Endothelial cell of umbilical vein (primary cell): Measurements from ENCODE around the gene SDC1. TPM values are rescaled to one million over a fixed set of nuclear protein-coding genes. Genes with fewer than 3 reads are reported as not detected.

Experiments
- BruUV-seq: library from RNA; stranded (reverse); fragments of 400-500 nt; replicated peaks from 2 replicates; lab custom pipeline; 2021; lab: Mats Ljungman, UMichigan
- CTCF ChIA-PET: fragments of 300-600, 350-600 bp; sonication (Branson Sonifier 250); formaldehyde crosslinking; loops from one replicate; lab custom pipeline; 2021; ENCODE audit warnings: antibody characterized with exemption, inconsistent platforms; lab: Charles Lee
- POLR2A ChIA-PET: fragments of 300-600, 350-600 bp; sonication (Branson Sonifier 250); formaldehyde crosslinking; loops from one replicate; lab custom pipeline; 2021; ENCODE audit warnings: antibody characterized with exemption, inconsistent platforms; lab: Charles Lee
- DNase-seq: peaks from one replicate; pipeline ENCODE4 v3.0.0-alpha.2; 2011; ENCODE audit warnings: low read depth, low spot score
- FAIRE-seq: peaks from 2 replicates; lab custom pipeline; 2011; peaks lifted over from hg19 to GRCh38; lab: Jason Lieb, UNC
- H2AFZ ChIP-seq: 2 replicates; pipeline ENCODE4 v1.6.0; 2012; ENCODE audit warnings: low read depth, low read length, control low read depth, inconsistent platforms
- H3K27ac ChIP-seq: 2 replicates; pipeline ENCODE4 v1.5.1; 2011; ENCODE audit warnings: low read depth, mild to moderate bottlenecking, control low read depth, low read length, moderate library complexity; ENCODE audit not compliant: insufficient read depth
- H3K27me3 ChIP-seq, 2 experiments: 2 replicates each; pipeline versions ENCODE4 v1.6.0 to v1.6.1; 2011; ENCODE audit warnings: low read length in 2 of 2, mixed read lengths in 1 of 2; ENCODE audit not compliant: control insufficient read depth in 2 of 2, insufficient read depth in 2 of 2
- H3K36me3 ChIP-seq, 2 experiments: 2 replicates in 1 of 2; 3 replicates in 1 of 2; pipeline ENCODE4 v1.5.1; 2011; ENCODE audit warnings: low read length in 2 of 2, mild to moderate bottlenecking in 1 of 2, moderate library complexity in 1 of 2; ENCODE audit not compliant: control insufficient read depth in 2 of 2, insufficient read depth in 2 of 2; ENCODE audit errors: extremely low read depth in 1 of 2
- H3K4me1 ChIP-seq: 3 replicates; pipeline ENCODE4 v1.5.1; 2011; ENCODE audit warnings: mild to moderate bottlenecking, low read length; ENCODE audit not compliant: control insufficient read depth, insufficient read depth; ENCODE audit errors: extremely low read depth
- H3K4me2 ChIP-seq: 2 replicates; pipeline ENCODE4 v1.6.1; 2011; ENCODE audit warnings: low read length, control low read depth, mixed read lengths; ENCODE audit not compliant: insufficient read depth
- H3K4me3 ChIP-seq, 3 experiments: fragments of 200-600 bp in 1 of 3; sonication (generic), shearing (Covaris generic) in 1 of 3; replicated peaks in 1 of 3; 2 replicates each; pipeline ENCODE4 v1.5.1; 2011 to 2016; ENCODE audit warnings: control low read depth in 3 of 3, low read length in 3 of 3, mild to moderate bottlenecking in 2 of 3, inconsistent platforms in 1 of 3, low read depth in 1 of 3, moderate library complexity in 1 of 3; ENCODE audit not compliant: insufficient read depth in 1 of 3
- H3K79me2 ChIP-seq: 2 replicates; pipeline ENCODE4 v1.6.0; 2012; ENCODE audit warnings: low read length, inconsistent platforms; ENCODE audit not compliant: control insufficient read depth, insufficient read depth
- H3K9ac ChIP-seq: replicated peaks from 2 replicates; pipeline ENCODE3; 2011; ENCODE audit warnings: low read length, control low read depth; ENCODE audit not compliant: insufficient read depth; ENCODE audit errors: extremely low read depth
- H3K9me1 ChIP-seq: replicated peaks from 3 replicates; pipeline ENCODE4 v1.6.0; 2011; ENCODE audit warnings: mild to moderate bottlenecking, low read length; ENCODE audit not compliant: control insufficient read depth, insufficient read depth; ENCODE audit errors: extremely low read depth
- H3K9me3 ChIP-seq: replicated peaks from 2 replicates; pipeline ENCODE4 v1.5.1; 2012; ENCODE audit warnings: low read length, inconsistent platforms; ENCODE audit not compliant: control insufficient read depth, insufficient read depth
- H4K20me1 ChIP-seq: replicated peaks from 2 replicates; pipeline ENCODE3; 2011; ENCODE audit warnings: mild to moderate bottlenecking, low read length; ENCODE audit not compliant: control insufficient read depth, insufficient read depth; ENCODE audit errors: extremely low read depth
- EZH2 ChIP-seq: IDR thresholded peaks from 2 replicates; pipeline ENCODE4 v1.6.1; 2012; ENCODE audit warnings: borderline replicate concordance, low read depth, mild to moderate bottlenecking, moderate library complexity, low read length, inconsistent platforms; ENCODE audit not compliant: severe bottlenecking
- FOS ChIP-seq: IDR thresholded peaks from 2 replicates; pipeline ENCODE4 v1.6.1; 2011; ENCODE audit warnings: mild to moderate bottlenecking, low read length, moderate library complexity, borderline replicate concordance; ENCODE audit not compliant: insufficient read depth
- GATA2 ChIP-seq: IDR thresholded peaks from 2 replicates; pipeline ENCODE4 v1.7.0; 2011; ENCODE audit warnings: low read depth, mild to moderate bottlenecking, moderate library complexity, mixed read lengths, low read length; ENCODE audit not compliant: insufficient read length, insufficient read depth
- JUN ChIP-seq: IDR thresholded peaks from 2 replicates; pipeline ENCODE4 v1.6.1; 2011; ENCODE audit warnings: borderline replicate concordance, low read depth; ENCODE audit not compliant: insufficient read length, insufficient read depth
- MYC ChIP-seq: IDR thresholded peaks from one replicate; pipeline ENCODE4 v1.6.1; 2011; ENCODE audit warnings: mild to moderate bottlenecking, low read depth, low read length
- POLR2A ChIP-seq: IDR thresholded peaks from 2 replicates; pipeline ENCODE4 v1.6.1; 2012; ENCODE audit warnings: low read depth, mild to moderate bottlenecking, control low read depth, low read length
- POLR2AphosphoS5 ChIP-seq: IDR thresholded peaks from 2 replicates; pipeline ENCODE4 v1.6.1; 2012; ENCODE audit warnings: low read depth, mild to moderate bottlenecking, control low read depth, low read length, moderate library complexity; ENCODE audit not compliant: insufficient read depth
- dilution Hi-C: fragments of 300-500 bp; cut with MboI; formaldehyde crosslinking; loops from one replicate; pipeline ENCODE4 v1.15.0; 2019; ENCODE audit warnings: low sequenced_read_pairs; ENCODE audit not compliant: extremely low pct_ligation_motif_present
- intact Hi-C: fragments of 100-400 bp; cut with micrococcal nuclease; formaldehyde crosslinking; loops from one replicate; pipeline ENCODE4 v1.10.0; 2022
- polyA plus RNA-seq, 4 experiments: library from polyadenylated mRNA; depleted of rRNA in 3 of 4; stranded (reverse) in 3 of 4; unstranded in 1 of 4; fragments of >200 nt; gene quantifications; 2 replicates each; pipeline versions ENCODE4 v1.2.1 to v1.2.3, GENCODE V29; 2011 to 2012; ENCODE audit warnings: missing spikeins in 1 of 4
- total RNA-seq: library from RNA; stranded (reverse); gene quantifications from 2 replicates; pipeline ENCODE4 v1.2.3, GENCODE V29; 2021
- TF ChIP-seq, protein P1 (sequence below): IDR thresholded peaks from 2 replicates; pipeline ENCODE4 v1.6.1; 2011; ENCODE audit not compliant: insufficient read depth, insufficient read length
- TF ChIP-seq, protein P2 (sequence below), 2 donors: IDR thresholded peaks; 1 replicate in 1 of 2; 2 replicates in 1 of 2; pipeline ENCODE4 v1.5.1; 2011; ENCODE audit warnings: low read length in 2 of 2, mild to moderate bottlenecking in 2 of 2, moderate library complexity in 2 of 2, control low read depth in 1 of 2, inconsistent platforms in 1 of 2, low read depth in 1 of 2; ENCODE audit not compliant: insufficient read depth in 1 of 2; ENCODE audit errors: extremely low read depth in 1 of 2

The SDC1 gene
- total and polyA plus RNA-seq, 2 donors (not counting 3 experiments of a cell fraction or from before 2014, with no cell fraction given): 3.2 to 4.0 TPM

DNA sequence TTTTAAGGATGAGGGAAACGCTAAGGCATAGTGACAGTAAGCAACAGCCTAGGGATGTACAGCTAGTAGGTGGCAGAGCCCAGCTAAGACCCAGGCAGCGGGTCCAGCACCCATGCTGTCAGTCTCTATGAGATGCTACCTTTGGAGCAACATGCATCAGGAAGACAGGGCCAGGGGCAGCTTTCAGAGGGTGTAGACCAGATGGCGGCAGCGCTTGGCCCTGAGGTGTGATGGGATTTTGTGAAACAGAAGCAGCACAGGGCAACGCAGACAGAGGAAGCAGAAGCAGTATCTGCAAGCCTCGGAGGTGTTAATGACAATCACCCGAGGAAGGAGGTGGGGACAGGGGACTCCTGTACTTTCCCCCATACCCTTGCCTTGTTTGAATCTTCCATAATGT is 43.2 kb downstream of the SDC1 start:
- H3K4me3 ChIP-seq: no peak overlapping the region
- no peaks in the 10 kb centered on the region for H3K36me3 ChIP-seq
- no peaks in the 10 kb centered on the region for H3K79me2 ChIP-seq
- POLR2A ChIA-PET: no interaction called here
- H3K27me3 ChIP-seq: no peaks in the 10 kb centered on the region
- no peak overlapping the region for H2AFZ ChIP-seq
- TF ChIP-seq EZH2: no peak
- TF ChIP-seq, protein P1, sequence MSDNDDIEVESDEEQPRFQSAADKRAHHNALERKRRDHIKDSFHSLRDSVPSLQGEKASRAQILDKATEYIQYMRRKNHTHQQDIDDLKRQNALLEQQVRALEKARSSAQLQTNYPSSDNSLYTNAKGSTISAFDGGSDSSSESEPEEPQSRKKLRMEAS: no peak
- no peak for TF ChIP-seq POLR2AphosphoS5
- TF ChIP-seq JUN: no peak
- TF ChIP-seq FOS: no peak
- TF ChIP-seq, protein P2, sequence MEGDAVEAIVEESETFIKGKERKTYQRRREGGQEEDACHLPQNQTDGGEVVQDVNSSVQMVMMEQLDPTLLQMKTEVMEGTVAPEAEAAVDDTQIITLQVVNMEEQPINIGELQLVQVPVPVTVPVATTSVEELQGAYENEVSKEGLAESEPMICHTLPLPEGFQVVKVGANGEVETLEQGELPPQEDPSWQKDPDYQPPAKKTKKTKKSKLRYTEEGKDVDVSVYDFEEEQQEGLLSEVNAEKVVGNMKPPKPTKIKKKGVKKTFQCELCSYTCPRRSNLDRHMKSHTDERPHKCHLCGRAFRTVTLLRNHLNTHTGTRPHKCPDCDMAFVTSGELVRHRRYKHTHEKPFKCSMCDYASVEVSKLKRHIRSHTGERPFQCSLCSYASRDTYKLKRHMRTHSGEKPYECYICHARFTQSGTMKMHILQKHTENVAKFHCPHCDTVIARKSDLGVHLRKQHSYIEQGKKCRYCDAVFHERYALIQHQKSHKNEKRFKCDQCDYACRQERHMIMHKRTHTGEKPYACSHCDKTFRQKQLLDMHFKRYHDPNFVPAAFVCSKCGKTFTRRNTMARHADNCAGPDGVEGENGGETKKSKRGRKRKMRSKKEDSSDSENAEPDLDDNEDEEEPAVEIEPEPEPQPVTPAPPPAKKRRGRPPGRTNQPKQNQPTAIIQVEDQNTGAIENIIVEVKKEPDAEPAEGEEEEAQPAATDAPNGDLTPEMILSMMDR (IDR thresholded peaks at IDR 0.05; ENCODE audit: extremely low read depth in 1 of 2, insufficient read depth in 1 of 2, low read depth in 1 of 2, low read length in 2 of 2): no peak
- no peak for TF ChIP-seq GATA2
- TF ChIP-seq POLR2A: no peak
- no peak for TF ChIP-seq MYC
- DNase-seq (no peak), FAIRE-seq (no peak)
- no peaks in the 10 kb centered on the region for H4K20me1 ChIP-seq
- BruUV-seq: no TSS peak
- dilution Hi-C loops (no loop called here), intact Hi-C loops (no loop called here)
- no peaks in the 10 kb centered on the region for H3K4me1 ChIP-seq
- H3K9me3 ChIP-seq: no peaks in the 10 kb centered on the region
- no peak overlapping the region for H3K27ac ChIP-seq
- no peak overlapping the region for H3K9ac ChIP-seq
- H3K4me2 ChIP-seq: no peak overlapping the region
- CTCF ChIA-PET: no interaction called here
- no peaks in the 10 kb centered on the region for H3K9me1 ChIP-seq
